Endodermal cell (in vitro differentiated cells): ENCODE results near the gene GRID1. TPM values are rescaled to one million over a fixed set of nuclear protein-coding genes. Genes with fewer than 3 reads are reported as not detected.

Experiments used
- DNase-seq: peaks from one replicate; pipeline ENCODE4 v3.0.0-alpha.2; 2017
- H3K27ac ChIP-seq: 2 replicates; pipeline ENCODE4 v1.5.1; 2013; ENCODE audit warnings: mild to moderate bottlenecking, low read depth, low read length, moderate library complexity
- H3K27me3 ChIP-seq: 2 replicates; pipeline ENCODE4 v1.6.1; 2013; ENCODE audit warnings: mild to moderate bottlenecking, low read length, moderate library complexity; ENCODE audit not compliant: insufficient read depth, control insufficient read depth, poor library complexity, severe bottlenecking
- H3K36me3 ChIP-seq: 2 replicates; pipeline ENCODE4 v1.7.0; 2013; ENCODE audit warnings: mild to moderate bottlenecking, low read length, moderate library complexity; ENCODE audit not compliant: control insufficient read depth, insufficient read depth
- H3K4me1 ChIP-seq: one replicate; pipeline ENCODE4 v1.7.0; 2013; ENCODE audit warnings: low read length; ENCODE audit not compliant: control insufficient read depth, insufficient read depth
- H3K4me3 ChIP-seq: 2 replicates; pipeline ENCODE4 v1.5.1; 2013; ENCODE audit warnings: mild to moderate bottlenecking, low read length, moderate library complexity
- H3K9ac ChIP-seq: 2 replicates; pipeline ENCODE4 v1.6.1; 2013; ENCODE audit warnings: mild to moderate bottlenecking, low read length, moderate library complexity; ENCODE audit not compliant: poor library complexity, severe bottlenecking; ENCODE audit errors: extremely low read depth
- H3K9me3 ChIP-seq: 2 replicates; pipeline ENCODE4 v1.6.1; 2013; ENCODE audit warnings: mild to moderate bottlenecking, low read length, moderate library complexity; ENCODE audit not compliant: control insufficient read depth
- H3K27ac Mint-ChIP-seq: 2 replicates; pipeline ENCODE4 v1.8.0; 2020; ENCODE audit warnings: mixed read lengths
- H3K27me3 Mint-ChIP-seq: 2 replicates; pipeline ENCODE4 v1.8.0; 2021; ENCODE audit warnings: mild to moderate bottlenecking, mixed read lengths; ENCODE audit not compliant: insufficient read depth
- H3K36me3 Mint-ChIP-seq: 2 replicates; pipeline ENCODE4 v1.8.0; 2020; ENCODE audit warnings: low read depth, mixed read lengths
- H3K4me1 Mint-ChIP-seq: 2 replicates; pipeline ENCODE4 v1.8.0; 2020; ENCODE audit warnings: mixed read lengths
- H3K4me3 Mint-ChIP-seq: 2 replicates; pipeline ENCODE4 v1.8.0; 2020; ENCODE audit warnings: mild to moderate bottlenecking, moderate library complexity, mixed read lengths
- H3K9me3 Mint-ChIP-seq: 2 replicates; pipeline ENCODE4 v1.8.0; 2020; ENCODE audit warnings: mild to moderate bottlenecking, mixed read lengths
- WGBS, 2 experiments: methylation state at CpG; one replicate each; pipeline versions ENCODE4 v1.1.5 to v1.1.7; 2013; ENCODE audit warnings: missing lambda C conversion rate in 2 of 2, mixed read lengths in 1 of 2; ENCODE audit not compliant: insufficient coverage in 1 of 2, insufficient read length in 1 of 2; 5-methylcytosine and 5-hydroxymethylcytosine counted together
- total RNA-seq, 2 donors: library from RNA; stranded (reverse); fragmentation: NEBNext Ultra II Directional in 1 of 2; extraction: Animal tissue kit (Norgen Biotek cat#: 25700) in 1 of 2; gene quantifications; 2 replicates in 1 of 2; 3 replicates in 1 of 2; pipeline ENCODE4 v1.2.1, GENCODE V29; 2021
- TF ChIP-seq, protein P1 (sequence below): fragments of 200-600 bp; sonication (generic); conservative IDR thresholded peaks from 2 replicates; pipeline ENCODE4 v1.5.0; 2021; ENCODE audit warnings: antibody characterized with exemption, mild to moderate bottlenecking

The GRID1 gene
- total RNA-seq, 2 donors from 2014 or later: 0.13 to 0.53 TPM

DNA sequence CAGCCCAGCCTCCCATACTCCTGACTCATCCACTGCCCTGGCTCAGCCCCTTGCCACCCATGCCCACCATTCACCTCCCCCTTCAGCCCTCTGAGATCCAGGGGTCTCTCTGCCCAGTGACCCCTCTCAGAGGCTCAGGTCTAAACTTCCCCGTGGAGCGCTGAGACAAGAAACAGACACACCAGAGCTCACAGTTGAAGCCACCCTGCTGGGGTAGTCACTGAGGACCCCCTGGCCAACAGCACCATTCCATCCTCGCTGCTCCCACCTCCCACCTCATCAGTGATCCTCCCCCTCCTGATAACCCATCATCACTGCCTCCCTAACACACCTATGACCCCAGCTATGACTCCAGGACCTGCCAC lies 100.7 kb downstream of the GRID1 start:
- no peak overlapping the region for H3K9ac ChIP-seq
- peak; percentile 30 for DNase-seq

DNA sequence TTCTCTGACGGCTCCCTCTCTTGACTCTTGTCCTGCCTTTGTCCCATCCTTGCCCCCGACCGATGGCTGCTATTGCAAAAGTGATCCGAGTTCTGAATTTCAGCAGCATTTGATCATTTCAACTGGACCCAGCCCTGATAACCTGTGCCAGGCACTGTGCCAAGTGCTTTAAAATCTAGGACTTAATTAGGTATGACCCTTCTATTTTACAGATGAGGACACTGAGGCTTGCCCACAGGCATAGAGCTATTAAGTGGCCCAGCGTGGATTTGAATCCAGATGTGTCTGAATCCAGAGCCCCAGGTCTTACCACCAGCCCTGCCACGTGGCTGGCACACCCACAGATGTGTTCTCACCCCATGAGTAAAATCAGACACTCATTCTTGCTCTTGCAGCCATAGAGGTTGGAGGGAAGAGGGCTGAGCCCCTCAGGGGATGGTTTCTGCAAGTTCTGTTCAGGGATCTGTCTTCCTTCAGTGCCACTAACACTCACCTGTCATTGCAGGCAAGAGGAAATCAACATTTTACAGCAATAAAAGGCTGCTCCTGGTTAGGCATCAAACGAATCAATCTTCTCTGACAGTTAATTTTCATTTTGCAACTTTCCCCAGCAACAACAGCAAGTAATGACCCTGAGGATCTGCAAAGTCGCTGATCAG lies 101.2 kb downstream of the GRID1 start:
- WGBS, 2 experiments: 83 to 89% methylated on average over 5 to 8 of the region's 8 CpGs
- no peaks in the 10 kb centered on the region for H3K36me3 Mint-ChIP-seq
- peak; percentile 35 for DNase-seq
- H3K27me3 Mint-ChIP-seq: peaks cover 16% of the 10 kb centered on the region
- H3K4me3 Mint-ChIP-seq: no peak overlapping the region
- H3K4me1 ChIP-seq: peaks cover 5% of the 10 kb centered on the region
- TF ChIP-seq, protein P1, sequence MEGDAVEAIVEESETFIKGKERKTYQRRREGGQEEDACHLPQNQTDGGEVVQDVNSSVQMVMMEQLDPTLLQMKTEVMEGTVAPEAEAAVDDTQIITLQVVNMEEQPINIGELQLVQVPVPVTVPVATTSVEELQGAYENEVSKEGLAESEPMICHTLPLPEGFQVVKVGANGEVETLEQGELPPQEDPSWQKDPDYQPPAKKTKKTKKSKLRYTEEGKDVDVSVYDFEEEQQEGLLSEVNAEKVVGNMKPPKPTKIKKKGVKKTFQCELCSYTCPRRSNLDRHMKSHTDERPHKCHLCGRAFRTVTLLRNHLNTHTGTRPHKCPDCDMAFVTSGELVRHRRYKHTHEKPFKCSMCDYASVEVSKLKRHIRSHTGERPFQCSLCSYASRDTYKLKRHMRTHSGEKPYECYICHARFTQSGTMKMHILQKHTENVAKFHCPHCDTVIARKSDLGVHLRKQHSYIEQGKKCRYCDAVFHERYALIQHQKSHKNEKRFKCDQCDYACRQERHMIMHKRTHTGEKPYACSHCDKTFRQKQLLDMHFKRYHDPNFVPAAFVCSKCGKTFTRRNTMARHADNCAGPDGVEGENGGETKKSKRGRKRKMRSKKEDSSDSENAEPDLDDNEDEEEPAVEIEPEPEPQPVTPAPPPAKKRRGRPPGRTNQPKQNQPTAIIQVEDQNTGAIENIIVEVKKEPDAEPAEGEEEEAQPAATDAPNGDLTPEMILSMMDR: no peak
- no peak overlapping the region for H3K4me3 ChIP-seq
- no peak overlapping the region for H3K27ac ChIP-seq
- H3K36me3 ChIP-seq: no peaks in the 10 kb centered on the region
- H3K9me3 Mint-ChIP-seq: no peaks in the 10 kb centered on the region
- H3K27ac Mint-ChIP-seq: no peak overlapping the region
- no peaks in the 10 kb centered on the region for H3K27me3 ChIP-seq
- H3K9me3 ChIP-seq: no peaks in the 10 kb centered on the region
- no peak overlapping the region for H3K9ac ChIP-seq
- peaks cover 8% of the 10 kb centered on the region for H3K4me1 Mint-ChIP-seq

More for the DNA sequence above, 100.7 kb downstream of the GRID1 start:
- TF ChIP-seq, protein P1: no peak
- Mint-ChIP-seq H3K27ac (no peak overlapping the region), H3K4me1 (peaks cover 4% of the 10 kb centered on the region), H3K27me3 (peaks cover 17% of the 10 kb centered on the region), H3K9me3 (no peaks in the 10 kb centered on the region), H3K4me3 (no peak overlapping the region), H3K36me3 (no peaks in the 10 kb centered on the region)
- 92 to 100% methylated on average over 1 to 3 of the region's 3 CpGs for WGBS, 2 experiments
- Histone ChIP-seq H3K36me3 (no peaks in the 10 kb centered on the region), H3K4me1 (no peaks in the 10 kb centered on the region), H3K27ac (no peak overlapping the region), H3K4me3 (no peak overlapping the region), H3K27me3 (no peaks in the 10 kb centered on the region), H3K9me3 (no peaks in the 10 kb centered on the region)

DNA sequence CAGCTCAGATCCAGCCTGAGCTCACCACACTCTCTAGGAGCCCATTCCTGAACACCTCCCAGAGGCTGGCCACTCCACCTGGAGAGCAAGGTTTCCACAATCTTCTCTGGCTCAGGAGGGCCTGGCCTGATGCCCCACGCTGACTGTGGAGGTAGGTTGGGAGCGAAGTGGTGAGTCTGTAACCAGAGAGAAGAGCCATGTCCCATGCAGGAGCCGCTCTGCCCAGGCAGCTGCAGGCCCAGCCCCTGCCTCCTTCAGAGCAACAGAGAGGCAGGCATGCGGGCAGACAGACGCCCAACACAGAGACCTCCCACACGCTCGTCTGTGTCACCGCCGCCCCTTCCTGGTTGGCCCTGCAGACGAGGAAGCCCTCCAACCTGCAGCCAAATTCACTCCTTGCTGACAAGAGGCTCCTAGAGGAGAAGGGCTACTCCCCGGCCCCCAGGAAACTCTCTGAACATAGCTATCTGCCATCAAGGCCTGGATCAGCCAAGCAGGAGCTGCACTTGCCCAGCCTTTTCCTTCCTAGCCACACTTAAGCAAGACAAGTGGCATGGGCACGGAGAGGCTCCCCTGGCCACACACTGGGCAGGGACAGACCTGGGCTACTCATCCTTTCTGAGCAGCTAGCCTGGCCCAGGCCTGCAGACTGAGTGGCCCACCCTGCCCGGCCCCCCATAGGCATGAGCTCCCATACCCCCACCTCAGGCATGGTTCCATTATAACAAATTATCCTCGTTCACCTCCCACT lies 101.9 kb downstream of the GRID1 start:
- TF ChIP-seq, protein P1: no peak
- DNase-seq: peak; percentile 51
- no peak overlapping the region for H3K9ac ChIP-seq
- no peak overlapping the region for H3K4me3 Mint-ChIP-seq
- H3K4me1 Mint-ChIP-seq: peaks cover 9% of the 10 kb centered on the region
- H3K36me3 ChIP-seq: no peaks in the 10 kb centered on the region
- no peaks in the 10 kb centered on the region for H3K9me3 ChIP-seq
- no peak overlapping the region for H3K27ac ChIP-seq
- no peak overlapping the region for H3K27ac Mint-ChIP-seq
- H3K27me3 Mint-ChIP-seq: peaks cover 16% of the 10 kb centered on the region
- 81 to 83% methylated on average over 8 to 14 of the region's 14 CpGs for WGBS, 2 experiments
- H3K4me1 ChIP-seq: peaks cover 7% of the 10 kb centered on the region
- H3K4me3 ChIP-seq: no peak overlapping the region
- H3K27me3 ChIP-seq: no peaks in the 10 kb centered on the region
- no peaks in the 10 kb centered on the region for H3K9me3 Mint-ChIP-seq
- H3K36me3 Mint-ChIP-seq: no peaks in the 10 kb centered on the region
